ENCODE data around the gene NYAP2.

DNA sequence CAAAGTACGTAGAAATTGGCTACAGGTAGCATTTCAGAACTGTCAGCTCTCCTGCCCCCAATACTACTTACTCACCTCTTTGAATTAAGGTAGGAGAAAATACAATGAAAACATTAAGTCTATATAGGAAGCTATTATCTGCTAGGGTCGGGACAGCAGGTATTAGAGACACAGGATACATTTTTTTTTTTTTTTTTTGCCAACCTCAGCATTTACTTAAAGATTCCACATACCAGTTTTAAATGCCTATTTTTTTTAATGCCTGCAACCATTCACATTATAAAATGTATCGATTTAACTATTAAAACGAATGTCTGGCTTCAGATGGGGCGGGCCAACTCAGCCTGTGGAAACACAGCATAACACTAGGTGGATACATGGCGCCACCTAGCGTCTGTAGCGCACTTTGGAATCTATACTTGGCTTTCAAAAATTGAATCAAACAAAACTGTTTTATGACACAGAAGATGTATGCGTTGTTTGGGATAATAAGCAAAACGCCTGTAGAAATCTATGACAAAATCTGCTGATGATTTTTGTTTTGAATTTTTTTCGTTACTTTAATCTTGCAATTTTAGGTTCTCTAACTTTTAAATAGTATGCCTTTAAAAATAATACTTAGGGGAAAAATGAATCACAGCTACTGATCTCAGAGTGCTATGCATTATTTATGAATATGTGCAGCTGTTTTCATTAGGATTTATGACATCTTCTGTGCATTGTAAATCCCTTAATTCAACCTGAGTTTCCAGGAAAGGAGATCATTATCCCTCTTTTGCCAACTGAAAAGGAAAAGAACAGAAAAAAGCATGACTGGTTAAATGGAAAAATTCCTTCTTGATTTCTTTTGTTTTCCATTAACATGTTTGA lies 261.0 kb downstream of the NYAP2 start:
- no peak for TF ChIP-seq NR2C2 (CRISPR knock-in tag; IDR thresholded peaks at IDR 0.05)
- TF ChIP-seq, protein P1, sequence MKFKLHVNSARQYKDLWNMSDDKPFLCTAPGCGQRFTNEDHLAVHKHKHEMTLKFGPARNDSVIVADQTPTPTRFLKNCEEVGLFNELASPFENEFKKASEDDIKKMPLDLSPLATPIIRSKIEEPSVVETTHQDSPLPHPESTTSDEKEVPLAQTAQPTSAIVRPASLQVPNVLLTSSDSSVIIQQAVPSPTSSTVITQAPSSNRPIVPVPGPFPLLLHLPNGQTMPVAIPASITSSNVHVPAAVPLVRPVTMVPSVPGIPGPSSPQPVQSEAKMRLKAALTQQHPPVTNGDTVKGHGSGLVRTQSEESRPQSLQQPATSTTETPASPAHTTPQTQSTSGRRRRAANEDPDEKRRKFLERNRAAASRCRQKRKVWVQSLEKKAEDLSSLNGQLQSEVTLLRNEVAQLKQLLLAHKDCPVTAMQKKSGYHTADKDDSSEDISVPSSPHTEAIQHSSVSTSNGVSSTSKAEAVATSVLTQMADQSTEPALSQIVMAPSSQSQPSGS (CRISPR knock-in tag; IDR thresholded peaks at IDR 0.05; ENCODE audit: borderline replicate concordance, low read depth) = no peak
- TF ChIP-seq MYBL2 (CRISPR knock-in tag; IDR thresholded peaks at IDR 0.05) = no peak
- TF ChIP-seq, protein P2, sequence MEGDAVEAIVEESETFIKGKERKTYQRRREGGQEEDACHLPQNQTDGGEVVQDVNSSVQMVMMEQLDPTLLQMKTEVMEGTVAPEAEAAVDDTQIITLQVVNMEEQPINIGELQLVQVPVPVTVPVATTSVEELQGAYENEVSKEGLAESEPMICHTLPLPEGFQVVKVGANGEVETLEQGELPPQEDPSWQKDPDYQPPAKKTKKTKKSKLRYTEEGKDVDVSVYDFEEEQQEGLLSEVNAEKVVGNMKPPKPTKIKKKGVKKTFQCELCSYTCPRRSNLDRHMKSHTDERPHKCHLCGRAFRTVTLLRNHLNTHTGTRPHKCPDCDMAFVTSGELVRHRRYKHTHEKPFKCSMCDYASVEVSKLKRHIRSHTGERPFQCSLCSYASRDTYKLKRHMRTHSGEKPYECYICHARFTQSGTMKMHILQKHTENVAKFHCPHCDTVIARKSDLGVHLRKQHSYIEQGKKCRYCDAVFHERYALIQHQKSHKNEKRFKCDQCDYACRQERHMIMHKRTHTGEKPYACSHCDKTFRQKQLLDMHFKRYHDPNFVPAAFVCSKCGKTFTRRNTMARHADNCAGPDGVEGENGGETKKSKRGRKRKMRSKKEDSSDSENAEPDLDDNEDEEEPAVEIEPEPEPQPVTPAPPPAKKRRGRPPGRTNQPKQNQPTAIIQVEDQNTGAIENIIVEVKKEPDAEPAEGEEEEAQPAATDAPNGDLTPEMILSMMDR (IDR thresholded peaks at IDR 0.05) = peak; percentile 78
- no peak for TF ChIP-seq ZNF317 (CRISPR knock-in tag; IDR thresholded peaks at IDR 0.05; ENCODE audit: borderline replicate concordance, low read depth)
- TF ChIP-seq CREB1 (CRISPR knock-in tag; IDR thresholded peaks at IDR 0.05) = no peak
- TF ChIP-seq NFYB (CRISPR knock-in tag; conservative IDR thresholded peaks at IDR 0.05; ENCODE audit: low read depth) = no peak
- TF ChIP-seq, protein P3, sequence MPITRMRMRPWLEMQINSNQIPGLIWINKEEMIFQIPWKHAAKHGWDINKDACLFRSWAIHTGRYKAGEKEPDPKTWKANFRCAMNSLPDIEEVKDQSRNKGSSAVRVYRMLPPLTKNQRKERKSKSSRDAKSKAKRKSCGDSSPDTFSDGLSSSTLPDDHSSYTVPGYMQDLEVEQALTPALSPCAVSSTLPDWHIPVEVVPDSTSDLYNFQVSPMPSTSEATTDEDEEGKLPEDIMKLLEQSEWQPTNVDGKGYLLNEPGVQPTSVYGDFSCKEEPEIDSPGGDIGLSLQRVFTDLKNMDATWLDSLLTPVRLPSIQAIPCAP (CRISPR knock-in tag; IDR thresholded peaks at IDR 0.05) = no peak
- TF ChIP-seq, protein P4, sequence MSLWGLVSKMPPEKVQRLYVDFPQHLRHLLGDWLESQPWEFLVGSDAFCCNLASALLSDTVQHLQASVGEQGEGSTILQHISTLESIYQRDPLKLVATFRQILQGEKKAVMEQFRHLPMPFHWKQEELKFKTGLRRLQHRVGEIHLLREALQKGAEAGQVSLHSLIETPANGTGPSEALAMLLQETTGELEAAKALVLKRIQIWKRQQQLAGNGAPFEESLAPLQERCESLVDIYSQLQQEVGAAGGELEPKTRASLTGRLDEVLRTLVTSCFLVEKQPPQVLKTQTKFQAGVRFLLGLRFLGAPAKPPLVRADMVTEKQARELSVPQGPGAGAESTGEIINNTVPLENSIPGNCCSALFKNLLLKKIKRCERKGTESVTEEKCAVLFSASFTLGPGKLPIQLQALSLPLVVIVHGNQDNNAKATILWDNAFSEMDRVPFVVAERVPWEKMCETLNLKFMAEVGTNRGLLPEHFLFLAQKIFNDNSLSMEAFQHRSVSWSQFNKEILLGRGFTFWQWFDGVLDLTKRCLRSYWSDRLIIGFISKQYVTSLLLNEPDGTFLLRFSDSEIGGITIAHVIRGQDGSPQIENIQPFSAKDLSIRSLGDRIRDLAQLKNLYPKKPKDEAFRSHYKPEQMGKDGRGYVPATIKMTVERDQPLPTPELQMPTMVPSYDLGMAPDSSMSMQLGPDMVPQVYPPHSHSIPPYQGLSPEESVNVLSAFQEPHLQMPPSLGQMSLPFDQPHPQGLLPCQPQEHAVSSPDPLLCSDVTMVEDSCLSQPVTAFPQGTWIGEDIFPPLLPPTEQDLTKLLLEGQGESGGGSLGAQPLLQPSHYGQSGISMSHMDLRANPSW (CRISPR knock-in tag; conservative IDR thresholded peaks at IDR 0.05; ENCODE audit: low read depth) = no peak

All from WTC11 (cell line).